H9 (cell line): ENCODE data around the gene RFPL2. TPM values are rescaled to one million over a fixed set of nuclear protein-coding genes. Genes with fewer than 3 reads are reported as not detected.

Experiments
- DNase-seq: peaks from one replicate; pipeline ENCODE4 v3.0.0-alpha.2; 2017
- H2AFZ ChIP-seq: one replicate; pipeline ENCODE4 v1.6.1; 2013; ENCODE audit warnings: mild to moderate bottlenecking, low read length, control low read depth, moderate library complexity
- H2AK5ac ChIP-seq: 2 replicates; pipeline ENCODE4 v1.6.1; 2013; ENCODE audit warnings: low read length, control low read depth, mixed read lengths; ENCODE audit not compliant: insufficient read length
- H2BK120ac ChIP-seq: one replicate; pipeline ENCODE4 v1.6.1; 2013; ENCODE audit warnings: low read depth, mild to moderate bottlenecking, low read length, control low read depth, inconsistent platforms; ENCODE audit not compliant: poor library complexity, severe bottlenecking
- H2BK12ac ChIP-seq: 2 replicates; pipeline ENCODE4 v1.6.1; 2013; ENCODE audit warnings: low read length, control low read depth, mixed read lengths, low read depth; ENCODE audit not compliant: insufficient read length
- H2BK15ac ChIP-seq: 2 replicates; pipeline ENCODE4 v1.6.1; 2013; ENCODE audit warnings: low read depth, low read length, control low read depth
- H2BK20ac ChIP-seq: one replicate; pipeline ENCODE4 v1.6.1; 2013; ENCODE audit warnings: low read depth, mild to moderate bottlenecking, low read length, control low read depth, inconsistent platforms; ENCODE audit not compliant: poor library complexity, severe bottlenecking
- H2BK5ac ChIP-seq: 2 replicates; pipeline ENCODE4 v1.6.1; 2013; ENCODE audit warnings: low read length, control low read depth, mixed read lengths; ENCODE audit not compliant: insufficient read length
- H3K14ac ChIP-seq: 2 replicates; pipeline ENCODE4 v1.6.1; 2013; ENCODE audit warnings: low read length, control low read depth; ENCODE audit not compliant: insufficient read depth
- H3K18ac ChIP-seq: 2 replicates; pipeline ENCODE4 v1.6.1; 2013; ENCODE audit warnings: low read depth, mild to moderate bottlenecking, mixed read lengths, low read length, control low read depth; ENCODE audit not compliant: insufficient read length
- H3K23ac ChIP-seq: 2 replicates; pipeline ENCODE4 v1.6.1; 2013; ENCODE audit warnings: low read length, control low read depth, mixed read lengths, low read depth; ENCODE audit not compliant: insufficient read length
- H3K23me2 ChIP-seq: 2 replicates; pipeline ENCODE4 v1.6.1; 2013; ENCODE audit warnings: low read depth, mild to moderate bottlenecking, mixed read lengths, low read length, control low read depth; ENCODE audit not compliant: insufficient read length, poor library complexity, severe bottlenecking
- H3K27ac ChIP-seq: 2 replicates; pipeline ENCODE4 v1.5.1; 2013; ENCODE audit warnings: low read length, control low read depth, mixed read lengths, low read depth; ENCODE audit not compliant: insufficient read length
- H3K27me3 ChIP-seq: 2 replicates; pipeline ENCODE4 v1.6.1; 2013; ENCODE audit warnings: low read length, control low read depth, inconsistent platforms; ENCODE audit not compliant: insufficient read depth
- H3K4ac ChIP-seq: 2 replicates; pipeline ENCODE4 v1.6.1; 2013; ENCODE audit warnings: low read depth, mild to moderate bottlenecking, control low read depth, inconsistent platforms, low read length, moderate library complexity
- H3K4me1 ChIP-seq: 2 replicates; pipeline ENCODE4 v1.6.1; 2013; ENCODE audit warnings: low read length, control low read depth, inconsistent platforms; ENCODE audit not compliant: insufficient read depth
- H3K4me2 ChIP-seq: 2 replicates; pipeline ENCODE4 v1.6.1; 2013; ENCODE audit warnings: low read length, control low read depth, mixed read lengths; ENCODE audit not compliant: insufficient read length, insufficient read depth
- H3K56ac ChIP-seq: 2 replicates; pipeline ENCODE4 v1.6.1; 2013; ENCODE audit warnings: low read depth, mild to moderate bottlenecking, mixed read lengths, low read length, control low read depth; ENCODE audit not compliant: insufficient read length
- H3K79me1 ChIP-seq: 2 replicates; pipeline ENCODE4 v1.6.1; 2013; ENCODE audit warnings: low read depth, mild to moderate bottlenecking, moderate library complexity, low read length, control low read depth, inconsistent platforms; ENCODE audit not compliant: insufficient read depth, poor library complexity, severe bottlenecking
- H3K79me2 ChIP-seq: 2 replicates; pipeline ENCODE4 v1.6.1; 2013; ENCODE audit warnings: low read length, control low read depth, inconsistent platforms; ENCODE audit not compliant: insufficient read depth
- H3K9ac ChIP-seq: 2 replicates; pipeline ENCODE4 v1.6.1; 2013; ENCODE audit warnings: low read length, control low read depth, mixed read lengths; ENCODE audit not compliant: insufficient read length; ENCODE audit errors: extremely low read depth
- H3K9me3 ChIP-seq: one replicate; pipeline ENCODE4 v1.6.1; 2013; ENCODE audit warnings: low read depth, low read length, inconsistent platforms; ENCODE audit not compliant: control insufficient read depth
- H3T11ph ChIP-seq: one replicate; pipeline ENCODE4 v1.6.1; 2013; ENCODE audit warnings: mild to moderate bottlenecking, low read length, control low read depth, inconsistent platforms
- H4K20me1 ChIP-seq: one replicate; pipeline ENCODE4 v1.6.1; 2013; ENCODE audit not compliant: control insufficient read depth, insufficient read length, insufficient read depth
- H4K5ac ChIP-seq: 2 replicates; pipeline ENCODE4 v1.6.1; 2013; ENCODE audit warnings: low read depth, mild to moderate bottlenecking, mixed read lengths, low read length, control low read depth; ENCODE audit not compliant: insufficient read length
- H4K8ac ChIP-seq: replicated peaks from 2 replicates; pipeline ENCODE4 v1.6.1; 2013; ENCODE audit warnings: low read length, control low read depth, mixed read lengths, low read depth; ENCODE audit not compliant: insufficient read length
- H4K91ac ChIP-seq: 2 replicates; pipeline ENCODE4 v1.6.1; 2013; ENCODE audit warnings: low read depth, mild to moderate bottlenecking, moderate library complexity, mixed read lengths, low read length, control low read depth; ENCODE audit not compliant: insufficient read length
- H3K27ac Mint-ChIP-seq, 3 experiments: 2 replicates in 2 of 3; 3 replicates in 1 of 3; pipeline ENCODE4 v1.8.0; 2020 to 2021; ENCODE audit warnings: mixed read lengths in 3 of 3, mild to moderate bottlenecking in 1 of 3, moderate library complexity in 1 of 3
- H3K27me3 Mint-ChIP-seq: 2 replicates; pipeline ENCODE4 v1.8.0; 2021; ENCODE audit warnings: low read depth, mild to moderate bottlenecking, moderate library complexity, mixed read lengths
- H3K36me3 Mint-ChIP-seq, 3 experiments: 2 replicates in 2 of 3; 3 replicates in 1 of 3; pipeline ENCODE4 v1.8.0; 2020 to 2021; ENCODE audit warnings: low read depth in 3 of 3, mixed read lengths in 3 of 3; ENCODE audit not compliant: insufficient read depth in 1 of 3
- H3K4me1 Mint-ChIP-seq, 2 experiments: 2 replicates each; pipeline ENCODE4 v1.8.0; 2020; ENCODE audit warnings: mixed read lengths in 2 of 2
- H3K4me3 Mint-ChIP-seq, 2 experiments: 2 replicates in 1 of 2; 3 replicates in 1 of 2; pipeline ENCODE4 v1.8.0; 2020 to 2021; ENCODE audit warnings: mild to moderate bottlenecking in 2 of 2, mixed read lengths in 2 of 2, moderate library complexity in 1 of 2
- H3K9me3 Mint-ChIP-seq, 2 experiments: 2 replicates in 1 of 2; 3 replicates in 1 of 2; pipeline ENCODE4 v1.8.0; 2020; ENCODE audit warnings: mild to moderate bottlenecking in 2 of 2, mixed read lengths in 2 of 2, moderate library complexity in 1 of 2
- WGBS: extraction: QIAGEN DNeasy Blood & Tissue Kit; methylation state at CpG from one replicate; pipeline ENCODE4 v1.1.7; 2013; ENCODE audit warnings: missing lambda C conversion rate, low lambda C conversion rate, mixed read lengths; ENCODE audit not compliant: insufficient read length; ENCODE audit errors: extremely low coverage; 5-methylcytosine and 5-hydroxymethylcytosine counted together
- total RNA-seq: library from RNA; stranded (reverse); gene quantifications from 2 replicates; pipeline ENCODE4 v1.2.1, GENCODE V29; 2021
- TF ChIP-seq, protein P1 (sequence below): fragments of 200-600 bp; sonication (generic); conservative IDR thresholded peaks from 3 replicates; pipeline ENCODE4 v1.8.0; 2021; ENCODE audit warnings: antibody characterized with exemption, mild to moderate bottlenecking

RFPL2 gene
- total RNA-seq, 1 experiment from 2014 or later, result not detected

DNA sequence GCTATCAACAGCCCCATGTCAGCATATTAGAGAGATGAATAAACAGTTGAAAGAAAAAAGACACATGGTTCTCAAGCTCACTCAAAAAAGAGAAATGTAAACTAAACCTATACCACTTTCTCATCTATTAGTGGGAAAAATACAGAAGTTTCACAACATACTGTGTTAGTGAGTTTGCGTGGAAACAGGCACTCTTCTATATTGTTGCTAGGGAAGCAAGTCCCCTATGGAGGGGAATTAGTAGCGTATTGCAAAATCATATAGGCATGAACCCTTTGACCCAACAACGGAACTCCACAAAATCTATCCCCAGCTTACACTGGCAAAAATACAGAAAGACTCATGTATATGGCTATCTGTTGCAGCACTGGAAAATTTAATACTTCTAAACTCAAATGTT, 14.2 kb upstream of the RFPL2 start:
- Histone ChIP-seq H3K9me3 (no peaks in the 10 kb centered on the region), H4K91ac (no peak overlapping the region), H3K27ac (no peak overlapping the region), H2BK5ac (no peak overlapping the region), H3T11ph (no peak overlapping the region), H3K9ac (no peak overlapping the region), H3K23me2 (no peaks in the 10 kb centered on the region), H2AK5ac (no peak overlapping the region), H3K4me1 (no peaks in the 10 kb centered on the region), H4K8ac (no peak overlapping the region), H2AFZ (no peak overlapping the region), H2BK120ac (no peak overlapping the region), H3K14ac (no peak overlapping the region), H2BK20ac (no peak overlapping the region), H3K56ac (no peak overlapping the region), H4K5ac (no peak overlapping the region), H3K79me1 (no peaks in the 10 kb centered on the region), H3K4me2 (no peak overlapping the region), H3K27me3 (no peaks in the 10 kb centered on the region), H3K4ac (no peak overlapping the region), H3K23ac (no peak overlapping the region), H2BK15ac (no peak overlapping the region), H3K18ac (no peak overlapping the region), H2BK12ac (no peak overlapping the region), H3K79me2 (no peaks in the 10 kb centered on the region), H4K20me1 (no peaks in the 10 kb centered on the region)
- Mint-ChIP-seq H3K4me3 (no peak overlapping the region), H3K36me3 (no peaks in the 10 kb centered on the region), H3K4me1 (peaks cover 4 to 5% of the 10 kb centered on the region in 2 experiments; a peak in 3 of 4 replicates), H3K27me3 (peaks cover 43% of the 10 kb centered on the region), H3K27ac (no peak overlapping the region), H3K9me3 (no peaks in the 10 kb centered on the region)
- no peak for DNase-seq
- WGBS, result no CpG with 5 or more reads among the region's 3 CpGs
- TF ChIP-seq, protein P1, sequence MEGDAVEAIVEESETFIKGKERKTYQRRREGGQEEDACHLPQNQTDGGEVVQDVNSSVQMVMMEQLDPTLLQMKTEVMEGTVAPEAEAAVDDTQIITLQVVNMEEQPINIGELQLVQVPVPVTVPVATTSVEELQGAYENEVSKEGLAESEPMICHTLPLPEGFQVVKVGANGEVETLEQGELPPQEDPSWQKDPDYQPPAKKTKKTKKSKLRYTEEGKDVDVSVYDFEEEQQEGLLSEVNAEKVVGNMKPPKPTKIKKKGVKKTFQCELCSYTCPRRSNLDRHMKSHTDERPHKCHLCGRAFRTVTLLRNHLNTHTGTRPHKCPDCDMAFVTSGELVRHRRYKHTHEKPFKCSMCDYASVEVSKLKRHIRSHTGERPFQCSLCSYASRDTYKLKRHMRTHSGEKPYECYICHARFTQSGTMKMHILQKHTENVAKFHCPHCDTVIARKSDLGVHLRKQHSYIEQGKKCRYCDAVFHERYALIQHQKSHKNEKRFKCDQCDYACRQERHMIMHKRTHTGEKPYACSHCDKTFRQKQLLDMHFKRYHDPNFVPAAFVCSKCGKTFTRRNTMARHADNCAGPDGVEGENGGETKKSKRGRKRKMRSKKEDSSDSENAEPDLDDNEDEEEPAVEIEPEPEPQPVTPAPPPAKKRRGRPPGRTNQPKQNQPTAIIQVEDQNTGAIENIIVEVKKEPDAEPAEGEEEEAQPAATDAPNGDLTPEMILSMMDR, result no peak
